COR-L47 (cell line): Measurements from ENCODE around the gene COX5A.
A peak's percentile ranks its signal among the peaks of the same experiment; 100 is the strongest.

Experiments used
- DNase-seq: peaks from one replicate; lab custom pipeline; 2025; lab: John Stamatoyannopoulos, UW

The COX5A gene

DNA sequence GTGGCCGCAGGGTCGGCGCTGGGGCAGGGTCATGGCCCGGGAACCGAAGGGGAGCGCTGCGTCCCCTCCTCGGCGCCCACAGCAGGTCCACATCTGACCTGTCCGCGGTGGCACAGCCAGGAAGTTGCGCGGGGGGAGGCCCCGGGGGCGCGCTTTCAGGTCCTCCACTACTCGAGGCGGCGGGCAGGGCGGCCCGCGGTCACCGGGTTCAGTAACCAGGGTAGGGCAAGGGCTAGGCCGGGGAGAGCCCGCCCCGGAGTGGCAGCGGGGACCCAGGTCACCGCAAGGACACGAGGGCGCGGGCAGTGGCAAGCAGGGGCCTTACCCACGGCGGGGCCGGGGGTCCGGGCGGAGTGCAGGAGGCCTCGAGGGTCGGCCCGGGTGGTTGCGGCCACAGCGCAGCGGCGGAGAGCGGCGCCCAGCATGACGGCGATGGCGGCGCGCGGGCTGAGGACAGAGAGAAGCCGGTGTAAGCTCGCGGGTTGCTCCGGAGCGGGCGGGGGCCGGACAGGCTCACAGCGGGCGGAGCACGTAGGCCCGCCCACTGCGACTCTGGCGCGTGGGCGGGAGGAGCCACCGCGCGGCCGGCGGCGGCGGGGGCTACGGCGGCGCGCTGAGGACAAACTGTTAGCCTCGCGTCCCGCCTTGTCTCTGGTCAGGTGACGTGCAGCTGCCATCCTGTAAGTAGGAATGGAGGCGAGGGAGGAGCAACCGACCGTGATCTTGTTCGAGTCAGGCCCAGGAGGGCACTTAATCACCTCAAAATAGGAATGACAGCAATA lies at the start of gene COX5A:
TSS of gene COX5A (minus strand) at position 484 of the 782 bp plus-strand sequence. CDS start at position 425, 59 bp downstream.
- DNase-seq = peak; percentile 95

DNA sequence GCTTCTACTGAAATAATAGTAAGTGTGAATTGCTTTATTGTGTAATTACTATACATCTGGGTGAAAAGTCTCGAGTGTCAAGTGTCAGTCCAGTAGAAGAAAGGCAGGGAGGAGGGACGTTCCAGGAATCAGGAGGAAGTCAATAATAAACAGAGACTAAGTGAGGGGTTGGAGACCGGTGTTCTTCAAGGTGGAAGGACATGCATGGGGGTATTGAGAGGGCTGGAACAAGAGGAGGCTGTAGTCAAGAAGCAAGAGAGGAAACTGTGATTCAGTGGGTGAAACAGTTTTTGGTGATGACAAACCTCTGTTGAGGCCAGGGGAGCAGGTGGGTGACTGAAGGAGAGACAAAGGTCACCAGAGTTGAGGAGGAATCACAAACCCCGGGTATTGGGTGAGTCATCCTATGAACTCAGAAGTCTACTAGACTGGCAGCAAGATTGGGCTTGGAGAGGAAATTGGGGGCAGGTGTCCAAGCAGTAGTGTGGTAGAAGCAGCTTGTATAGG lies 45.9 kb upstream of the COX5A start:
- no peak for DNase-seq

DNA sequence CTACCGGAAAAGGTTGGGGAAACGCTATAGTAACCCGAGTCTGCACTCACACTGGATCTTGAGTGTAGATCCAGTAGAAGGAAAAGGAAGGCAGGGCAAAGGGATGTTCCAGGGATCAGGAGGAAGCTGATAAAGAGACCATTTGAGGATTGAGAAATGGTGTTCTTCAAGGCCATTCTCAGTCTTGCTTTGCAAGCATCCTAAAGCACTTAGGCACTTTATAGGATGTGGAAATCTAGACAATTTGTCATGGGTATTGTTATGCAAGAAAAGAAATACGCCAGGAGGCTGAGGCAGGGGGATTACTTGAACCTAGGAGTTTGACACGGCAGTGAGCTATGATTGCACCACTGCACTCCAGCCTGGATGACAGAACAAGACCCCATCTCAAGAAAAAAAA lies 44.3 kb upstream of the COX5A start:
- DNase-seq = no peak

DNA sequence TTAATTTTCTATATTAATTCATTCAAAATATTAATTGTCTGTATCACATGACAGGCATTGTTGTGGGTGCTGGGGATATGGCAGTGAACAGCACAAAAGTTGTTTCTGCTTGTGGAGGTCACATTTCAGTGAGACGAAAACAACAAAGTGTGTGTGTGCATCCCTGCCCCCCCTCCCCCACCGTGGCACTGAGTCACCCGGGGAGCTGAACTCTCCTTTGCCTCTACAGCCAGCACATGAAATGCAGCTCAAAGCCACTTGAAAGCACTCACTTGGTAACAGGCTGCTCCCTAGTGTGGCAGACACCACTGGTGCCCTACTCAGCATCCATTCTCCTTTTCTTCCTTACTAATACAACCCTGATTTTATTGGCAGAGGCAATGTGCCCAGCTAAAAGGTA lies 40.6 kb upstream of the COX5A start:
- no peak for DNase-seq

GRCh38 chr15:74978077-74978476 lies 40.2 kb upstream of the COX5A start:
- DNase-seq = no peak

- DNase-seq = no peak
These were observed 39.7 kb upstream of the COX5A start for GRCh38 chr15:74977599-74977998.

DNA sequence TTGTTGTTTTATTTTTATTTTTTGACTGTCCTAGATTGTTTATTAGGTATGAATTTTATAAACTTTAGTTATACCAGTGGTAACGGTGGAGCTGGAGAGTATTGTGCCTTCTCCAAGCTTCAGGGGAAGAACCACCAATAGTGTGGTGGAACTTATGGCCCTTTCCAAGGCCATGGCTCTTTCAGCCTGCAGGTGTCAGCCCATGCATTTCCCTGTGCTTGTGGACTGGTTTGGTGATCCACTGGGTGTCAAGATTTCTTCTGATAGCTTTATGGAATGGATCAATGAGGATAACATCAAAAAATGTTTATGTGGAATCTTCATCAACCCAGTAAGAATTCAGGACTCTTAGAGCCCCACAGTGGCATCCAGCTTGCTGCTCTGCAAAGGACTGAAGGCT lies 38.3 kb upstream of the COX5A start:
- DNase-seq = no peak

DNA sequence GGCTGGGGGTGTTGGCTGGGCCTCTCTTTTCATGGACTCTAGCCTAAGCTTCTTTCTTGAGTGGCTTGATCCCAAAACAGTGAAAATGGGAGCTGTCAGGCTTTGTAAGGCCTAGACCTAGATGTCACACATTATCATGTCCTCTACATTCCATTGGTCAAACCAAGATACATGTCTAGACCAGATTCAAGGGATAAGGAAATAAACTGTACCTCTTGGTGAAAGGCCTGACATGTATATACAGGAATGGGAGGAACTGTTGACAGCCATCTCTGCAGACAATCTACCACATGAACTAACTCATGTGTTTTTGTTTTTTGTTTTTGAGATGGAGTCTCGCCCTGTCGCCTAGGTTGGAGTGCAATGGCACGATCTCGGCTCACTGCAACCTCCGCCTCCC lies 29.8 kb upstream of the COX5A start:
- no peak for DNase-seq

- no peak for DNase-seq
These were observed 26.9 kb upstream of the COX5A start for GRCh38 chr15:74964794-74965193.

- no peak for DNase-seq
These were observed 25.3 kb upstream of the COX5A start for GRCh38 chr15:74963213-74963612.

DNA sequence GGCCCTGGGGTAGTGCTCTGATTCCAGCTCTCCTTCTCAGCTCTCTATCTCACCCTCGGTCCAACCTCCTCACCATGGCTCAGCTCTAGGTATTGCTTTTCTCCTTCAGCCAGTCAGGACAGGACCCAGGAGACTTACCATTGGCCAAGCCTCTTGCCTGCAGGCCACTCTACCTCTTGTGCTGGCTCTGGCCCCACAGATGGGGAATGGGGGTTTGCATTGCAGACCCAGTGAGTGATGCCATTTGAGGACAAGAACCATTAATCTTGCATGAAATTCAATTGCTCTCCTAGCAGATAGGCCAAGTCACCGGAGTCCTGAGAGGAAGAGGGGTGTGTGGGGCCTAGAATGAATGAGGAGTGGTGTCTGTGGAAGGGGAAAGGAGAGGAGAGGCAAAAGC lies 24.8 kb upstream of the COX5A start:
- DNase-seq = no peak

DNA sequence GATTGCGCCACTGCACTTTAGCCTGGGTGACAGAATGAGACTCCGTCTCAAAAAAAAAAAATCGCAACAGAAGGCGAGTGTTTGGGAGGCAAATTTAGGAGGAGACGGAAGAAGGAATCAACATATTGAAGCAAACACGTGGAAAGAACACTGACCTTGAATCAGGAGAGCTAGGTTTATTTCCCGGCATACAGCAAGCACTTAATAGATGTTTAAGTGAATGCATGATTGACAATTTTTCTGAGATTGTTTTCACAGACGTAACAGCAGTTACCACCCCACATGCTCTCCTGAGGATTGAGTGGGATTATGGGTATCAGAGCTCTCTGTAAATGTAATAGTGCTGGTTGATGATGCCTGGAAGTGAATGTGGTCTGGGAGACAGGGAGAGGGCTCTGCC lies 24.3 kb upstream of the COX5A start:
- no peak for DNase-seq

GRCh38 chr15:74961616-74962015 lies 23.7 kb upstream of the COX5A start:
- DNase-seq = no peak

- no peak for DNase-seq
These were observed 23.2 kb upstream of the COX5A start for GRCh38 chr15:74960995-74961588.

GRCh38 chr15:74960286-74960685 lies 22.4 kb upstream of the COX5A start:
- no peak for DNase-seq

DNA sequence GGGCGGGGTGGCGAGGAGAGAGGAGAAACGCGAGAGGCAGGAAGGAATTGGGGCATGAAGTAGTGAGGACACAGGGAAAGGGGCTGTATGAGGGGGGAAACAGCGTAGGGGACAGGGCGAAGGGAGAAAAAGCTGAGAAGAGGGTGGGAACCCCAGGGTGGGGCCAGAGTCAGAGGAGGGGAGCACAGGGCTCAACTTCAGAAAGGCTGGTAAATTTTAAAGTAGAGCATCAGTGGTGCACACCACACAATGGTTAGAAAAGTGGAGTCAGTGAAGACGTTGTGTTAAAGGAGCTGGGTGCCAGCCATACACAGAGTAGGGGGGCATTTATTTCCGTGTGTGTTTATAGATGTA lies 21.7 kb upstream of the COX5A start:
- DNase-seq = no peak

DNA sequence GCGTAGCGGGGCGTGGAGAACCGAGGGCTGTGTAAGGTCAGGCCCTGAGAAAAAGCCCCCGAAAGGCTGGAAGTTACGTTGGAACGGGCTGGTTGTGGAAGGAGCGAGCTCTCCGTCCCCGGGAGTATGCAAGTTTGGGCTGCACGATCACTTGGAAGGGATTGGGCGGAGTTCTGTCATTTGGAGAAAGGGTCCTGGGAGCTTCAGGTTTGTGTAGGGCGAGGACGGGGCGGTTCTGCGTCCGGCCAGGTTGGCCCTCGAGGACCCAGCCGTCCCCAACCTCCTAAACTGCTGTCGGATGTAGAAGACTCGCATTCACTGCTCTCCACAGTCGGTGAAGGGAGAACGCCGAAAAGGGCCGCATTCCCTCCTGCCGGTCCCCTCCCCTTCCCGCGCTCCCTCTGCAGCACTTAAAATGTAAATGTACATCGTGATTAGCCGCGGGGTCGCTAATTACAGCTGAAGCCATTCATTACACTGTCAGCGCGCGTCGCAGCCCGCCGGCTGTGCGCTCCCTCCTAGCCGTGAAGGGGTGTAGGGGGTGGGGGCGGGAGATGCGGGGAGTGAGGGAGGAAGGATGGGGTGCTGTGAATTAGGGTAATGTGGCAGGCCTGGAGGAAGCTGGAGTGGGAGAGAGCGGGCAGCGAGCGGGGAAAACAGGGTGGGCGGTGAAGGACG lies 21.2 kb upstream of the COX5A start:
- peak; percentile 65 for DNase-seq

GRCh38 chr15:74958320-74958907 lies 20.5 kb upstream of the COX5A start:
- DNase-seq = peak; percentile 27

DNA sequence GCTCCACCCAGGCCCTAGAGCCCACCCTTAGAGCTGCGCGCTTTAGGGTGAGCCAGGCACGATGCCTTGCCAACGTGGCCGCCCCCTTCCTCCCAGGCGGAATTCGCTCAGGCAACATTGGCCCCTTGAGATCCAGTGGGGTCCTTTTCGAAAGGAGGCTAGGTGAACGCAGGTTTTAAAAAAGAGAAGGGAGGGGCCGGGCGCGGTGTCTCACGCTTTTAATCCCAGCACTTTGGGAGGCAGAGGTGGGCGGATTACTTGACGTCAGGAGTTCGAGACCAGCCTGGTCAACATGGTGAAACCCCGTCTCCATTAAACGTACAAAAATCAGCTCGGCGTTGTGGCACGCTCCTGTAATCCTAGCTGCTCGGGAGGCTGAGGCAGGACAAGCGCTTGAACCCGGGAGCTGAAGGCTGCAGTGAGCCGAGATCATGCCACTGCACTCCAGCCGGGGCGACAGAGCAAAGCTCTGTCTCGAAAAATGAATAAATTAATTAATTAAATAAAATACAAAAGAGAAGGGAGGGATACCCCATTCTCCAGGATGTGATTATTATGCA lies 19.7 kb upstream of the COX5A start:
- no peak for DNase-seq

DNA sequence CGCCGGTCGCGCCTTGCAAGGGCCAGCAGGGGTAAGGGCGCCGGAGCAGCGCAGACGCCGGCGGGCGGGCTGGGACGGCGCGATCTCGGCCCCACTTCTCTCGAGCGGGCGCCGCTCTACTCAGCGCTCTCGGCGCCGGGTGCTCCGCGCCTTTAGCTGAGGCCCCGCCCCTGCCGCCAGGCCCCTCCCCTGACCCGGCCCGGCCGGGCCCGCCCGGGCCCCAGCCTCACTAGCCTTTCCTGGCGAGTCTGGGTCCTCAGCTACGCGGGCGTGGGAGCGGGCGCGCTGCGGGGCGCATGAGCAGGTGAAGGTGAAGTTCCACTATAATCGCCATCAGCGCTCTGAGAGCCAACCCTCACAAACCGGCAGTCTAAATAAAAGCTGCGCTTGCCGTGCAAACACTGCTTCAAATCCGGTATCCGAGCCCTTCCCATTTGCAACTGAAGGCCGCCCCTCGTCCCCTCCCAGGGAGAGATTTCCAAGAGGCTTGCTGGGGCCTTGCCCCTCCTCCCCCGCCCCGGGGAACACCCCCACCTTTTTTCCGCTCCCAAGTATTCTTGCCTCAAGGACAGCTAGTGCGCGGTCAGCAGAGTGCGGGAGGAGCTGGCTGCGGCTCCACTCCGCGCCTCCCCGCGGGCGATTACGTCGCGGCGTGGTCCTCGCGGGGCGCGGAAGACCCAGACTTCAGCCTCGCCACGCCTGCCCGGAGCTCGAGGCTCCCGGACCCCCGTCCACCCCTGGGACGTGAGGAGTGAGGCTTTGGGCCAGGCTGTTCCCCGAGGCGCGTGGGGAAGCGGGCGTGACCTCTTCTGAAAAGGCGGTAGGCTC lies 19.0 kb upstream of the COX5A start, which contains the start of gene RPP25:
TSS of gene RPP25 (minus strand) at position 125 of the 828 bp plus-strand sequence. CDS start 189 bp downstream, outside the sequence.
- DNase-seq = peak; percentile 76
